IMR-90 (cell line): ENCODE measurements around the gene ARHGEF16. TPM values are rescaled to one million over a fixed set of nuclear protein-coding genes. Genes with fewer than 3 reads are reported as not detected.

Source experiments
- ATAC-seq: fragments of 200-7000 bp; cut with Tn5 transposase; 2 replicates; pipeline ENCODE4 v1.9.1; 2020; ENCODE audit warnings: low read depth, mild to moderate bottlenecking, moderate library complexity
- BruUV-seq: library from RNA; stranded (reverse); fragments of 400-500 nt; replicated peaks from 2 replicates; lab custom pipeline; 2021; lab: Mats Ljungman, UMichigan
- CTCF ChIA-PET: fragments of 300-600 bp; formaldehyde crosslinking; extraction: SDS; loops from one replicate; lab custom pipeline; 2021; ENCODE audit warnings: antibody characterized with exemption; lab: Yijun Ruan, JAX
- POLR2A ChIA-PET: fragments of 300-600 bp; sonication (Branson Sonifier 250); formaldehyde crosslinking; loops from one replicate; lab custom pipeline; 2022; ENCODE audit warnings: antibody characterized with exemption; ENCODE audit not compliant: unreplicated experiment; lab: Charles Lee
- DNase-seq: peaks from one replicate; pipeline ENCODE4 v3.0.0; 2013
- H2AFZ ChIP-seq: replicated peaks from 2 replicates; pipeline ENCODE3; 2013; ENCODE audit warnings: low read length, mild to moderate bottlenecking; ENCODE audit not compliant: poor library complexity
- H2AK5ac ChIP-seq: 2 replicates; pipeline ENCODE4 v1.6.1; 2013; ENCODE audit warnings: low read depth, low read length, inconsistent platforms
- H2AK9ac ChIP-seq: replicated peaks from 2 replicates; pipeline ENCODE3; 2013; ENCODE audit warnings: mild to moderate bottlenecking, low read depth, low read length, moderate library complexity; ENCODE audit not compliant: poor library complexity
- H2BK120ac ChIP-seq: 2 replicates; pipeline ENCODE4 v1.6.1; 2013; ENCODE audit warnings: low read depth, low read length, inconsistent platforms
- H2BK15ac ChIP-seq: 3 replicates; pipeline ENCODE4 v1.6.1; 2013; ENCODE audit warnings: low read depth, low read length, inconsistent platforms
- H2BK20ac ChIP-seq: 2 replicates; pipeline ENCODE4 v1.6.1; 2013; ENCODE audit warnings: low read depth, mild to moderate bottlenecking, inconsistent platforms, low read length, moderate library complexity
- H2BK5ac ChIP-seq: 2 replicates; pipeline ENCODE4 v1.6.1; 2013; ENCODE audit warnings: mild to moderate bottlenecking, low read depth, low read length, inconsistent platforms; ENCODE audit not compliant: poor library complexity, severe bottlenecking
- H3K14ac ChIP-seq: replicated peaks from 2 replicates; pipeline ENCODE4 v1.6.1; 2013; ENCODE audit warnings: low read depth, low read length, inconsistent platforms
- H3K18ac ChIP-seq: 2 replicates; pipeline ENCODE4 v1.6.1; 2013; ENCODE audit warnings: low read depth, low read length, control low read depth
- H3K23ac ChIP-seq: 2 replicates; pipeline ENCODE4 v1.6.1; 2013; ENCODE audit warnings: low read depth, low read length, inconsistent platforms
- H3K27ac ChIP-seq: 2 replicates; pipeline ENCODE4 v1.5.1; 2013; ENCODE audit warnings: mild to moderate bottlenecking, control low read depth, low read length; ENCODE audit not compliant: insufficient read depth
- H3K27me3 ChIP-seq: 2 replicates; pipeline ENCODE4 v1.6.1; 2013; ENCODE audit warnings: low read length; ENCODE audit not compliant: control insufficient read depth, insufficient read depth
- H3K36me3 ChIP-seq: 2 replicates; pipeline ENCODE4 v1.6.1; 2013; ENCODE audit warnings: low read length, mixed read lengths; ENCODE audit not compliant: control insufficient read depth, insufficient read depth
- H3K4ac ChIP-seq: 2 replicates; pipeline ENCODE4 v1.6.1; 2013; ENCODE audit warnings: low read depth, low read length, inconsistent platforms
- H3K4me1 ChIP-seq: 2 replicates; pipeline ENCODE4 v1.6.1; 2013; ENCODE audit warnings: low read length, mixed read lengths; ENCODE audit not compliant: control insufficient read depth, insufficient read depth
- H3K4me2 ChIP-seq: 2 replicates; pipeline ENCODE4 v1.6.1; 2013; ENCODE audit warnings: low read depth, mild to moderate bottlenecking, control low read depth, low read length, moderate library complexity
- H3K4me3 ChIP-seq: 2 replicates; pipeline ENCODE4 v1.5.1; 2013; ENCODE audit warnings: low read depth, mild to moderate bottlenecking, control low read depth, low read length, moderate library complexity; ENCODE audit not compliant: insufficient read depth
- H3K56ac ChIP-seq: 2 replicates; pipeline ENCODE4 v1.6.1; 2013; ENCODE audit warnings: low read length, inconsistent platforms; ENCODE audit not compliant: insufficient read depth; ENCODE audit errors: extremely low read depth
- H3K79me1 ChIP-seq, 2 experiments: 2 replicates each; pipeline ENCODE4 v1.6.1; 2013; ENCODE audit warnings: low read length in 2 of 2, inconsistent platforms in 1 of 2, low read depth in 1 of 2
- H3K9ac ChIP-seq: 2 replicates; pipeline ENCODE4 v1.6.1; 2013; ENCODE audit warnings: low read depth, low read length, control low read depth
- H3K9me1 ChIP-seq: 2 replicates; pipeline ENCODE4 v1.6.1; 2013; ENCODE audit warnings: low read length, inconsistent platforms; ENCODE audit not compliant: insufficient read depth
- H3K9me3 ChIP-seq: 2 replicates; pipeline ENCODE4 v1.6.1; 2013; ENCODE audit warnings: low read length; ENCODE audit not compliant: control insufficient read depth, insufficient read depth
- H4K20me1 ChIP-seq: 2 replicates; pipeline ENCODE4 v1.6.1; 2013; ENCODE audit warnings: low read length, inconsistent platforms; ENCODE audit not compliant: insufficient read depth
- H4K5ac ChIP-seq: 2 replicates; pipeline ENCODE4 v1.6.1; 2013; ENCODE audit warnings: mild to moderate bottlenecking, low read depth, low read length, control low read depth
- H4K8ac ChIP-seq, 2 experiments: 2 replicates each; pipeline ENCODE4 v1.6.1; 2013; ENCODE audit warnings: low read depth in 2 of 2, low read length in 2 of 2, control low read depth in 1 of 2, inconsistent platforms in 1 of 2
- H4K91ac ChIP-seq: 2 replicates; pipeline ENCODE4 v1.6.1; 2013; ENCODE audit warnings: low read depth, low read length, inconsistent platforms; ENCODE audit not compliant: insufficient read depth
- CEBPB ChIP-seq: IDR thresholded peaks from 2 replicates; pipeline ENCODE4 v1.6.1; 2012; ENCODE audit warnings: low read depth, low read length, improper control_type of control experiment
- NFE2L2 ChIP-seq: fragments of 150-350 bp; IDR thresholded peaks from 2 replicates; pipeline ENCODE4 v1.6.1; 2016; ENCODE audit warnings: low read depth, mild to moderate bottlenecking, low read length
- RAD21 ChIP-seq: IDR thresholded peaks from 2 replicates; pipeline ENCODE4 v1.6.1; 2012; ENCODE audit warnings: low read length, improper control_type of control experiment
- RCOR1 ChIP-seq: IDR thresholded peaks from 2 replicates; pipeline ENCODE4 v1.6.1; 2012; ENCODE audit warnings: mild to moderate bottlenecking, low read length, improper control_type of control experiment; ENCODE audit not compliant: insufficient replicate concordance
- RFX5 ChIP-seq: IDR thresholded peaks from 2 replicates; pipeline ENCODE4 v1.8.0; 2012; ENCODE audit warnings: low read depth, mild to moderate bottlenecking, low read length, moderate library complexity
- SMC3 ChIP-seq: fragments of 150-350 bp; IDR thresholded peaks from 2 replicates; pipeline ENCODE4 v1.6.1; 2016; ENCODE audit warnings: low read depth, mild to moderate bottlenecking, antibody characterized with exemption, low read length, moderate library complexity
- WGBS, 2 experiments: methylation state at CpG; one replicate each; pipeline versions ENCODE4 v1.1.5 to v1.1.7; 2013; ENCODE audit warnings: missing lambda C conversion rate in 2 of 2; ENCODE audit not compliant: insufficient read length in 1 of 2; ENCODE audit errors: extremely low coverage in 2 of 2; 5-methylcytosine and 5-hydroxymethylcytosine counted together
- dilution Hi-C: fragments of 300-500 bp; cut with HindIII; formaldehyde crosslinking; loops from one replicate; pipeline ENCODE4 v1.14.3; 2018; ENCODE audit warnings: low sequenced_read_pairs; ENCODE audit not compliant: unreplicated experiment
- in situ Hi-C: fragments of 300-500 bp; cut with MboI; formaldehyde crosslinking; loops from 3 replicates; pipeline ENCODE4 v1.14.3; 2019; ENCODE audit warnings: low sequenced_read_pairs, inconsistent platforms, mixed read lengths
- intact Hi-C: fragments of 100-400 bp; cut with micrococcal nuclease; formaldehyde crosslinking; loops from 2 replicates; pipeline ENCODE4 v1.10.0; 2022
- polyA plus RNA-seq, 3 experiments: library from polyadenylated mRNA; depleted of rRNA; stranded (reverse); fragments of >200 nt; gene quantifications; 2 replicates each; pipeline ENCODE4 v1.2.3, GENCODE V29; 2012; ENCODE audit warnings: low replicate concordance in 1 of 3
- total RNA-seq: library from RNA; depleted of rRNA; stranded (reverse); fragments of >200 nt; gene quantifications from 2 replicates; pipeline ENCODE4 v1.2.3, GENCODE V29; 2012
- TF ChIP-seq, protein P1 (sequence below): fragments of 150-350 bp; IDR thresholded peaks from 2 replicates; pipeline ENCODE4 v1.6.1; 2017; ENCODE audit warnings: mild to moderate bottlenecking, antibody characterized with exemption, low read length, low read depth

ARHGEF16 gene
- total and polyA plus RNA-seq, 2 of the 4 experiments (the other 2 are of a cell fraction): 0.18 to 0.39 TPM

- no peak overlapping the region for H2AFZ ChIP-seq
- BruUV-seq: no TSS peak
- no peak overlapping the region for H3K14ac ChIP-seq
- no peak overlapping the region for H3K4ac ChIP-seq
- in situ Hi-C loops: no loop called here
- dilution Hi-C loops: no loop called here
- no peak overlapping the region for H4K5ac ChIP-seq
- no peak overlapping the region for H4K91ac ChIP-seq
- no peak overlapping the region for H3K56ac ChIP-seq
- H2BK20ac ChIP-seq: no peak overlapping the region
- no peaks in the 10 kb centered on the region for H3K79me1 ChIP-seq
- ChIA-PET POLR2A (no interaction called here), CTCF (no interaction called here)
- no peaks in the 10 kb centered on the region for H3K4me1 ChIP-seq
- H3K23ac ChIP-seq: no peak overlapping the region
- H3K9ac ChIP-seq: no peak overlapping the region
- ATAC-seq: no peak
- H4K8ac ChIP-seq: no peak overlapping the region
- no peak for TF ChIP-seq CEBPB
- no peak for TF ChIP-seq RCOR1
- TF ChIP-seq NFE2L2: no peak
- TF ChIP-seq, protein P1, sequence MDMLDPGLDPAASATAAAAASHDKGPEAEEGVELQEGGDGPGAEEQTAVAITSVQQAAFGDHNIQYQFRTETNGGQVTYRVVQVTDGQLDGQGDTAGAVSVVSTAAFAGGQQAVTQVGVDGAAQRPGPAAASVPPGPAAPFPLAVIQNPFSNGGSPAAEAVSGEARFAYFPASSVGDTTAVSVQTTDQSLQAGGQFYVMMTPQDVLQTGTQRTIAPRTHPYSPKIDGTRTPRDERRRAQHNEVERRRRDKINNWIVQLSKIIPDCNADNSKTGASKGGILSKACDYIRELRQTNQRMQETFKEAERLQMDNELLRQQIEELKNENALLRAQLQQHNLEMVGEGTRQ: no peak
- TF ChIP-seq SMC3: no peak
- no peak for TF ChIP-seq RFX5
- no peak for TF ChIP-seq RAD21
- intact Hi-C loops: no loop called here
- no peak overlapping the region for H2AK9ac ChIP-seq
- no peak overlapping the region for H2AK5ac ChIP-seq
- no peaks in the 10 kb centered on the region for H4K20me1 ChIP-seq
- H3K9me3 ChIP-seq: no peaks in the 10 kb centered on the region
- H3K36me3 ChIP-seq: no peaks in the 10 kb centered on the region
- 49% methylated on average over 2 of the region's 13 CpGs; no CpG with 5 or more reads in 1 of the 2 experiments for WGBS, 2 experiments
- peaks cover 2% of the 10 kb centered on the region; the same call in 1 of the 2 replicates for H3K27me3 ChIP-seq
- no peak overlapping the region for H2BK15ac ChIP-seq
- H3K18ac ChIP-seq: no peak overlapping the region
- no peak overlapping the region for H2BK5ac ChIP-seq
- no peak overlapping the region for H3K4me3 ChIP-seq
- DNase-seq: no peak
- H2BK120ac ChIP-seq: no peak overlapping the region
- no peak overlapping the region for H3K27ac ChIP-seq
- no peaks in the 10 kb centered on the region for H3K9me1 ChIP-seq
- no peak overlapping the region for H3K4me2 ChIP-seq
Measured at GRCh38 chr1:3429320-3429719, 25.1 kb upstream of the ARHGEF16 start.
